Panc1 (cell line): ENCODE data around the gene AQP1. TPM values are rescaled to one million over a fixed set of nuclear protein-coding genes. Genes with fewer than 3 reads are reported as not detected.

Experiments
- ATAC-seq: fragments of 200-7000 bp; cut with Tn5 transposase; 2 replicates; pipeline ENCODE4 v1.9.1; 2020; ENCODE audit warnings: mild to moderate bottlenecking, moderate library complexity
- BruUV-seq: library from RNA; stranded (reverse); fragments of 400-500 nt; replicated peaks from 2 replicates; lab custom pipeline; 2021; lab: Mats Ljungman, UMichigan
- CTCF ChIA-PET: fragments of 300-600 bp; sonication (Branson Sonifier 250); formaldehyde crosslinking; loops from one replicate; lab custom pipeline; 2022; ENCODE audit warnings: antibody characterized with exemption; lab: Charles Lee
- POLR2A ChIA-PET: fragments of 300-600 bp; sonication (Branson Sonifier 250); formaldehyde crosslinking; loops from one replicate; lab custom pipeline; 2022; ENCODE audit warnings: antibody characterized with exemption; lab: Charles Lee
- DNase-seq: peaks from one replicate; pipeline ENCODE4 v3.0.0-alpha.2; 2010; ENCODE audit warnings: low read depth, low spot score
- H3K27ac ChIP-seq: 2 replicates; pipeline ENCODE4 v1.5.1; 2011; ENCODE audit warnings: mild to moderate bottlenecking, low read length, inconsistent platforms
- H3K27me3 ChIP-seq: fragments of 200-500 bp; sonication (Bioruptor generic); 2 replicates; pipeline ENCODE4 v1.6.0; 2014; ENCODE audit warnings: low read length, inconsistent platforms; ENCODE audit not compliant: control insufficient read depth, insufficient read depth
- H3K36me3 ChIP-seq: fragments of 200-500 bp; sonication (Bioruptor generic); 2 replicates; pipeline ENCODE4 v1.5.1; 2014; ENCODE audit warnings: inconsistent platforms, mild to moderate bottlenecking, low read length, moderate library complexity; ENCODE audit not compliant: control insufficient read depth, insufficient read depth
- H3K4me1 ChIP-seq: 2 replicates; pipeline ENCODE4 v1.5.1; 2011; ENCODE audit warnings: inconsistent platforms, mild to moderate bottlenecking, low read length, moderate library complexity; ENCODE audit not compliant: control insufficient read depth, insufficient read depth
- H3K4me3 ChIP-seq, 2 experiments: 2 replicates each; pipeline ENCODE4 v1.5.1; 2011 to 2012; ENCODE audit warnings: low read depth in 2 of 2, low read length in 2 of 2, mild to moderate bottlenecking in 2 of 2, inconsistent platforms in 1 of 2, moderate library complexity in 1 of 2
- H3K9me3 ChIP-seq: fragments of 200-500 bp; sonication (Bioruptor generic); 2 replicates; pipeline ENCODE4 v1.5.1; 2014; ENCODE audit warnings: low read depth, mild to moderate bottlenecking, inconsistent platforms, low read length, moderate library complexity; ENCODE audit not compliant: control insufficient read depth, insufficient read depth
- CTCF ChIP-seq: fragments of 450-650 bp; IDR thresholded peaks from 2 replicates; pipeline ENCODE4 v1.5.1; 2017; ENCODE audit warnings: mild to moderate bottlenecking
- POLR2AphosphoS5 ChIP-seq: IDR thresholded peaks from 2 replicates; pipeline ENCODE4 v1.6.1; 2012; ENCODE audit warnings: mild to moderate bottlenecking, low read depth, low read length, moderate library complexity
- REST ChIP-seq, 2 experiments: IDR thresholded peaks; 2 replicates each; pipeline ENCODE4 v1.6.1; 2011 to 2012; ENCODE audit warnings: low read depth in 2 of 2, control low read depth in 1 of 2, low read length in 1 of 2, mild to moderate bottlenecking in 1 of 2, moderate library complexity in 1 of 2; ENCODE audit not compliant: insufficient read depth in 1 of 2
- SIN3A ChIP-seq: IDR thresholded peaks from 2 replicates; pipeline ENCODE4 v1.6.1; 2012; ENCODE audit warnings: low read depth, mild to moderate bottlenecking, low read length, moderate library complexity, borderline replicate concordance; ENCODE audit not compliant: insufficient read depth
- TCF7L2 ChIP-seq: IDR thresholded peaks from 2 replicates; pipeline ENCODE4 v1.6.1; 2011; ENCODE audit warnings: mild to moderate bottlenecking, low read depth, low read length, inconsistent platforms
- in situ Hi-C: cut with HindIII; loops from 2 replicates; pipeline ENCODE4 v1.10.0; 2016; ENCODE audit warnings: low sequenced_read_pairs, low pct_unique_long_range_greater_than_20kb
- intact Hi-C: fragments of 100-400 bp; cut with micrococcal nuclease; formaldehyde crosslinking; loops from one replicate; pipeline ENCODE4 v1.10.0; 2022; ENCODE audit not compliant: unreplicated experiment
- total RNA-seq: library from RNA; stranded (reverse); gene quantifications from one replicate; pipeline ENCODE4 v1.2.1, GENCODE V29; 2021; ENCODE audit not compliant: unreplicated experiment

The AQP1 gene
- total RNA-seq, 1 experiment from 2014 or later, result 0.57 TPM

GRCh38 chr7:30937416-30937815 lies 25.8 kb downstream of the AQP1 start:
- in situ Hi-C loops (no loop called here), intact Hi-C loops (loop anchor here (5.0 kb wide), 1 partner anchor 185 kb away; no protein-coding TSS in a partner anchor)
- Histone ChIP-seq H3K27ac (no peak overlapping the region), H3K9me3 (no peaks in the 10 kb centered on the region), H3K36me3 (no peaks in the 10 kb centered on the region), H3K4me1 (no peaks in the 10 kb centered on the region), H3K4me3 (no peak overlapping the region), H3K27me3 (peaks cover 18% of the 10 kb centered on the region)
- POLR2A ChIA-PET, result no interaction called here
- ATAC-seq (no peak), DNase-seq (no peak)
- TF ChIP-seq POLR2AphosphoS5, result no peak
- no peak for TF ChIP-seq TCF7L2
- TF ChIP-seq CTCF, result no peak
- TF ChIP-seq REST (IDR thresholded peaks at IDR 0.05; ENCODE audit: insufficient read depth in 1 of 2, low read depth in 2 of 2, low read length in 1 of 2), result no peak
- TF ChIP-seq SIN3A, result no peak
- no TSS peak for BruUV-seq
- CTCF ChIA-PET, result no interaction called here

GRCh38 chr7:30938435-30939316 lies 27.0 kb downstream of the AQP1 start:
- no TSS peak for BruUV-seq
- ChIA-PET CTCF (interaction anchor here (0.6 to 1.7 kb wide), 11 partner anchors 24 to 1662 kb away, joined by 3 to 21 read pairs (median 3); no protein-coding TSS in a partner anchor), POLR2A (no interaction called here)
- H3K36me3 ChIP-seq, result no peaks in the 10 kb centered on the region
- intact Hi-C loops (loop anchor here (5.0 kb wide), 1 partner anchor 184 kb away; no protein-coding TSS in a partner anchor), in situ Hi-C loops (no loop called here)
- peak; percentile 73 for DNase-seq
- no peak overlapping the region for H3K27ac ChIP-seq
- H3K9me3 ChIP-seq, result no peaks in the 10 kb centered on the region
- peaks cover 29% of the 10 kb centered on the region for H3K27me3 ChIP-seq
- peak overlapping the region in 1 of 2 experiments; percentile 3; a peak in 1 of 4 replicates for H3K4me3 ChIP-seq
- no peaks in the 10 kb centered on the region for H3K4me1 ChIP-seq
- ATAC-seq, result peak; percentile 97
- peak; percentile 100 for TF ChIP-seq CTCF
- TF ChIP-seq REST (IDR thresholded peaks at IDR 0.05; ENCODE audit: insufficient read depth in 1 of 2, low read depth in 2 of 2, low read length in 1 of 2), result no peak
